Measurements from ENCODE around the gene ASB5.

ASB5 gene

GRCh38 chr4:176207839-176208238 is 61.2 kb downstream of the ASB5 start:
- Histone ChIP-seq H3K36me3 (ENCODE audit: control insufficient read depth in 2 of 2, insufficient read depth in 2 of 2, low read length in 2 of 2) (no peaks in the 10 kb centered on the region), H3K27ac (ENCODE audit: low read depth in 2 of 2, low read length in 2 of 2) (no peak overlapping the region), H3K9me3 (ENCODE audit: control insufficient read depth in 2 of 2, low read length in 2 of 2) (no peaks in the 10 kb centered on the region), H3K4me3 (ENCODE audit: low read length in 2 of 2) (no peak overlapping the region), H3K4me1 (ENCODE audit: control insufficient read depth in 2 of 2, insufficient read depth in 2 of 2, low read length in 2 of 2) (no peaks in the 10 kb centered on the region), H3K9ac (ENCODE audit: low read depth in 1 of 2, low read length in 2 of 2) (no peak overlapping the region), H3K27me3 (ENCODE audit: control insufficient read depth in 2 of 2, insufficient read depth in 2 of 2, low read length in 2 of 2) (peaks cover 0 to 4% of the 10 kb centered on the region in 2 donors)

GRCh38 chr4:176205299-176205698 is 63.7 kb downstream of the ASB5 start:
- Histone ChIP-seq H3K4me3 (ENCODE audit: low read length in 2 of 2) (no peak overlapping the region), H3K27me3 (ENCODE audit: control insufficient read depth in 2 of 2, insufficient read depth in 2 of 2, low read length in 2 of 2) (peaks cover 0 to 4% of the 10 kb centered on the region in 2 donors), H3K4me1 (ENCODE audit: control insufficient read depth in 2 of 2, insufficient read depth in 2 of 2, low read length in 2 of 2) (no peaks in the 10 kb centered on the region), H3K27ac (ENCODE audit: low read depth in 2 of 2, low read length in 2 of 2) (no peak overlapping the region), H3K9me3 (ENCODE audit: control insufficient read depth in 2 of 2, low read length in 2 of 2) (no peaks in the 10 kb centered on the region), H3K9ac (ENCODE audit: low read depth in 1 of 2, low read length in 2 of 2) (no peak overlapping the region), H3K36me3 (ENCODE audit: control insufficient read depth in 2 of 2, insufficient read depth in 2 of 2, low read length in 2 of 2) (no peaks in the 10 kb centered on the region)

GRCh38 chr4:176198316-176198903 is 70.6 kb downstream of the ASB5 start:
- Histone ChIP-seq H3K27me3 (ENCODE audit: control insufficient read depth in 2 of 2, insufficient read depth in 2 of 2, low read length in 2 of 2) (no peaks in the 10 kb centered on the region), H3K4me1 (ENCODE audit: control insufficient read depth in 2 of 2, insufficient read depth in 2 of 2, low read length in 2 of 2) (peaks cover 4% of the 10 kb centered on the region in 2 donors), H3K9me3 (ENCODE audit: control insufficient read depth in 2 of 2, low read length in 2 of 2) (no peaks in the 10 kb centered on the region), H3K27ac (ENCODE audit: low read depth in 2 of 2, low read length in 2 of 2) (no peak overlapping the region), H3K36me3 (ENCODE audit: control insufficient read depth in 2 of 2, insufficient read depth in 2 of 2, low read length in 2 of 2) (no peaks in the 10 kb centered on the region), H3K9ac (ENCODE audit: low read depth in 1 of 2, low read length in 2 of 2) (no peak overlapping the region), H3K4me3 (ENCODE audit: low read length in 2 of 2) (no peak overlapping the region)

- Histone ChIP-seq H3K36me3 (ENCODE audit: control insufficient read depth in 2 of 2, insufficient read depth in 2 of 2, low read length in 2 of 2) (no peaks in the 10 kb centered on the region), H3K27me3 (ENCODE audit: control insufficient read depth in 2 of 2, insufficient read depth in 2 of 2, low read length in 2 of 2) (no peaks in the 10 kb centered on the region), H3K9ac (ENCODE audit: low read depth in 1 of 2, low read length in 2 of 2) (peak within 1 kb of the TSS; percentile 35 to 62), H3K9me3 (ENCODE audit: control insufficient read depth in 2 of 2, low read length in 2 of 2) (no peaks in the 10 kb centered on the region), H3K4me3 (ENCODE audit: low read length in 2 of 2) (peak within 1 kb of the TSS; percentile 81 to 86), H3K27ac (ENCODE audit: low read depth in 2 of 2, low read length in 2 of 2) (peak within 1 kb of the TSS; percentile 42 to 64), H3K4me1 (ENCODE audit: control insufficient read depth in 2 of 2, insufficient read depth in 2 of 2, low read length in 2 of 2) (peaks cover 4% of the 10 kb centered on the region in 2 donors)
Observed at GRCh38 chr4:176195184-176195978, 73.6 kb downstream of the ASB5 start, which contains the start of gene SPATA4. SPATA4 (minus strand) TSS chr4:176195585; CDS start chr4:176195562, 23 bp downstream.

- H3K27ac ChIP-seq (ENCODE audit: low read depth in 2 of 2, low read length in 2 of 2): no peak overlapping the region
- H3K4me3 ChIP-seq (ENCODE audit: low read length in 2 of 2): no peak overlapping the region
- no peak overlapping the region for H3K9ac ChIP-seq (ENCODE audit: low read depth in 1 of 2, low read length in 2 of 2)
- no peaks in the 10 kb centered on the region for H3K9me3 ChIP-seq (ENCODE audit: control insufficient read depth in 2 of 2, low read length in 2 of 2)
- peaks cover 4% of the 10 kb centered on the region in 2 donors for H3K4me1 ChIP-seq (ENCODE audit: control insufficient read depth in 2 of 2, insufficient read depth in 2 of 2, low read length in 2 of 2)
- no peaks in the 10 kb centered on the region for H3K27me3 ChIP-seq (ENCODE audit: control insufficient read depth in 2 of 2, insufficient read depth in 2 of 2, low read length in 2 of 2)
- no peaks in the 10 kb centered on the region for H3K36me3 ChIP-seq (ENCODE audit: control insufficient read depth in 2 of 2, insufficient read depth in 2 of 2, low read length in 2 of 2)
Observed at GRCh38 chr4:176193938-176194337, 75.1 kb downstream of the ASB5 start.

- Histone ChIP-seq H3K27ac (ENCODE audit: low read depth in 2 of 2, low read length in 2 of 2) (no peak overlapping the region), H3K36me3 (ENCODE audit: control insufficient read depth in 2 of 2, insufficient read depth in 2 of 2, low read length in 2 of 2) (no peaks in the 10 kb centered on the region), H3K9me3 (ENCODE audit: control insufficient read depth in 2 of 2, low read length in 2 of 2) (no peaks in the 10 kb centered on the region), H3K27me3 (ENCODE audit: control insufficient read depth in 2 of 2, insufficient read depth in 2 of 2, low read length in 2 of 2) (no peaks in the 10 kb centered on the region), H3K4me1 (ENCODE audit: control insufficient read depth in 2 of 2, insufficient read depth in 2 of 2, low read length in 2 of 2) (peaks cover 4% of the 10 kb centered on the region in 2 donors), H3K9ac (ENCODE audit: low read depth in 1 of 2, low read length in 2 of 2) (no peak overlapping the region), H3K4me3 (ENCODE audit: low read length in 2 of 2) (no peak overlapping the region)
Observed at GRCh38 chr4:176193126-176193525, 75.9 kb downstream of the ASB5 start.

- Histone ChIP-seq H3K9ac (ENCODE audit: low read depth in 1 of 2, low read length in 2 of 2) (no peak overlapping the region), H3K9me3 (ENCODE audit: control insufficient read depth in 2 of 2, low read length in 2 of 2) (no peaks in the 10 kb centered on the region), H3K36me3 (ENCODE audit: control insufficient read depth in 2 of 2, insufficient read depth in 2 of 2, low read length in 2 of 2) (no peaks in the 10 kb centered on the region), H3K27me3 (ENCODE audit: control insufficient read depth in 2 of 2, insufficient read depth in 2 of 2, low read length in 2 of 2) (no peaks in the 10 kb centered on the region), H3K4me3 (ENCODE audit: low read length in 2 of 2) (no peak overlapping the region), H3K27ac (ENCODE audit: low read depth in 2 of 2, low read length in 2 of 2) (no peak overlapping the region), H3K4me1 (ENCODE audit: control insufficient read depth in 2 of 2, insufficient read depth in 2 of 2, low read length in 2 of 2) (peaks cover 4% of the 10 kb centered on the region in 2 donors)
Observed at GRCh38 chr4:176191974-176192373, 77.0 kb downstream of the ASB5 start.

- H3K9me3 ChIP-seq (ENCODE audit: control insufficient read depth in 2 of 2, low read length in 2 of 2): no peaks in the 10 kb centered on the region
- H3K36me3 ChIP-seq (ENCODE audit: control insufficient read depth in 2 of 2, insufficient read depth in 2 of 2, low read length in 2 of 2): no peaks in the 10 kb centered on the region
- H3K9ac ChIP-seq (ENCODE audit: low read depth in 1 of 2, low read length in 2 of 2): no peak overlapping the region
- no peaks in the 10 kb centered on the region for H3K27me3 ChIP-seq (ENCODE audit: control insufficient read depth in 2 of 2, insufficient read depth in 2 of 2, low read length in 2 of 2)
- no peak overlapping the region for H3K4me3 ChIP-seq (ENCODE audit: low read length in 2 of 2)
- H3K4me1 ChIP-seq (ENCODE audit: control insufficient read depth in 2 of 2, insufficient read depth in 2 of 2, low read length in 2 of 2): peaks cover 2 to 3% of the 10 kb centered on the region in 2 donors
- no peak overlapping the region for H3K27ac ChIP-seq (ENCODE audit: low read depth in 2 of 2, low read length in 2 of 2)
Observed at GRCh38 chr4:176189891-176190795, 78.9 kb downstream of the ASB5 start.

GRCh38 chr4:176188654-176189053 is 80.4 kb downstream of the ASB5 start:
- Histone ChIP-seq H3K27ac (ENCODE audit: low read depth in 2 of 2, low read length in 2 of 2) (no peak overlapping the region), H3K4me3 (ENCODE audit: low read length in 2 of 2) (no peak overlapping the region), H3K27me3 (ENCODE audit: control insufficient read depth in 2 of 2, insufficient read depth in 2 of 2, low read length in 2 of 2) (no peaks in the 10 kb centered on the region), H3K9me3 (ENCODE audit: control insufficient read depth in 2 of 2, low read length in 2 of 2) (no peaks in the 10 kb centered on the region), H3K36me3 (ENCODE audit: control insufficient read depth in 2 of 2, insufficient read depth in 2 of 2, low read length in 2 of 2) (no peaks in the 10 kb centered on the region), H3K4me1 (ENCODE audit: control insufficient read depth in 2 of 2, insufficient read depth in 2 of 2, low read length in 2 of 2) (no peaks in the 10 kb centered on the region), H3K9ac (ENCODE audit: low read depth in 1 of 2, low read length in 2 of 2) (no peak overlapping the region)

GRCh38 chr4:176187624-176188023 is 81.4 kb downstream of the ASB5 start:
- H3K4me3 ChIP-seq (ENCODE audit: low read length in 2 of 2): no peak overlapping the region
- H3K36me3 ChIP-seq (ENCODE audit: control insufficient read depth in 2 of 2, insufficient read depth in 2 of 2, low read length in 2 of 2): no peaks in the 10 kb centered on the region

More at GRCh38 chr4:176187624-176188023, 81.4 kb downstream of the ASB5 start:
- Histone ChIP-seq H3K27me3 (ENCODE audit: control insufficient read depth in 2 of 2, insufficient read depth in 2 of 2, low read length in 2 of 2) (no peaks in the 10 kb centered on the region), H3K9ac (ENCODE audit: low read depth in 1 of 2, low read length in 2 of 2) (no peak overlapping the region), H3K27ac (ENCODE audit: low read depth in 2 of 2, low read length in 2 of 2) (no peak overlapping the region), H3K4me1 (ENCODE audit: control insufficient read depth in 2 of 2, insufficient read depth in 2 of 2, low read length in 2 of 2) (no peaks in the 10 kb centered on the region), H3K9me3 (ENCODE audit: control insufficient read depth in 2 of 2, low read length in 2 of 2) (no peaks in the 10 kb centered on the region)
